HepG2 (cell line): Measurements from ENCODE around the gene PLEKHG4B. TPM values are rescaled to one million over a fixed set of nuclear protein-coding genes. Genes with fewer than 3 reads are reported as not detected.
A peak's percentile ranks its signal among the peaks of the same experiment; 100 is the strongest.

Experiments used
- ATAC-seq: fragments of 200-7000 bp; cut with Tn5 transposase; 3 replicates; pipeline ENCODE4 v1.9.1; 2020; ENCODE audit warnings: mild to moderate bottlenecking, moderate library complexity
- BruUV-seq: library from RNA; stranded (reverse); fragments of 400-500 nt; replicated peaks from 2 replicates; lab custom pipeline; 2021; lab: Mats Ljungman, UMichigan
- CTCF ChIA-PET: fragments of 300-600 bp; formaldehyde crosslinking; extraction: SDS; loops from one replicate; lab custom pipeline; 2021; ENCODE audit warnings: low total read pairs, inconsistent platforms, low intra/inter-chr PET ratio; lab: Yijun Ruan, JAX
- POLR2A ChIA-PET: fragments of 350-600 bp; sonication (Branson Sonifier 250); formaldehyde crosslinking; loops from one replicate; lab custom pipeline; 2020; ENCODE audit warnings: antibody characterized with exemption, inconsistent platforms; lab: Yijun Ruan, JAX
- DNase-seq: peaks from one replicate; pipeline ENCODE4 v3.0.0-alpha.2; 2015; ENCODE audit warnings: low spot score
- FAIRE-seq: peaks from 3 replicates; lab custom pipeline; 2011; peaks lifted over from hg19 to GRCh38; lab: Jason Lieb, UNC
- H2AFZ ChIP-seq: one replicate; pipeline ENCODE4 v1.6.1; 2011; ENCODE audit warnings: low read length, inconsistent platforms
- H3K27ac ChIP-seq: fragments of 300-600 bp; 3 replicates; pipeline ENCODE4 v1.8.0; 2011; ENCODE audit warnings: mixed run types, mild to moderate bottlenecking, mixed read lengths, low read length, inconsistent platforms; ENCODE audit not compliant: insufficient read depth; ENCODE audit errors: extremely low read length
- H3K27me3 ChIP-seq, 2 experiments: fragments of 200-600 bp in 1 of 2; 2 replicates in 1 of 2; 3 replicates in 1 of 2; pipeline versions ENCODE4 v1.6.0 to v1.8.0; 2011; ENCODE audit warnings: low read length in 2 of 2, mild to moderate bottlenecking in 2 of 2, moderate library complexity in 2 of 2, inconsistent platforms in 1 of 2; ENCODE audit not compliant: insufficient read depth in 2 of 2, control insufficient read depth in 1 of 2
- H3K36me3 ChIP-seq, 2 experiments: fragments of 200-600 bp in 1 of 2; replicated peaks in 1 of 2; 2 replicates in 1 of 2; 3 replicates in 1 of 2; pipeline versions ENCODE4 v1.5.1 to v1.8.0; 2011; ENCODE audit warnings: low read length in 2 of 2, inconsistent platforms in 1 of 2; ENCODE audit not compliant: insufficient read depth in 2 of 2, control insufficient read depth in 1 of 2
- H3K4me1 ChIP-seq: 2 replicates; pipeline ENCODE4 v1.5.1; 2012; ENCODE audit warnings: low read length, inconsistent platforms; ENCODE audit not compliant: insufficient read depth
- H3K4me2 ChIP-seq: 2 replicates; pipeline ENCODE4 v1.6.0; 2011; ENCODE audit warnings: low read depth, low read length, inconsistent platforms
- H3K4me3 ChIP-seq, 3 experiments: fragments of 200-600 bp in 1 of 3; sonication (generic), shearing (Covaris generic) in 1 of 3; replicated peaks in 1 of 3; 2 replicates each; pipeline ENCODE4 v1.5.1; 2011 to 2016; ENCODE audit warnings: low read length in 3 of 3, inconsistent platforms in 2 of 3, low read depth in 2 of 3, mild to moderate bottlenecking in 2 of 3, control low read depth in 1 of 3, mixed read lengths in 1 of 3; ENCODE audit not compliant: insufficient read depth in 1 of 3
- H3K79me2 ChIP-seq: one replicate; pipeline ENCODE4 v1.6.1; 2011; ENCODE audit warnings: low read length, inconsistent platforms; ENCODE audit not compliant: insufficient read depth
- H3K9ac ChIP-seq: 2 replicates; pipeline ENCODE4 v1.6.0; 2011; ENCODE audit warnings: mild to moderate bottlenecking, low read depth, low read length, inconsistent platforms; ENCODE audit not compliant: insufficient read depth
- H3K9me3 ChIP-seq: 2 replicates; pipeline ENCODE4 v1.5.1; 2012; ENCODE audit warnings: mild to moderate bottlenecking, low read length
- H4K20me1 ChIP-seq: 2 replicates; pipeline ENCODE4 v1.6.0; 2011; ENCODE audit warnings: inconsistent platforms, mild to moderate bottlenecking, low read length, moderate library complexity; ENCODE audit not compliant: insufficient read depth
- PCBP1 ChIP-seq: fragments of 200-400 bp; formaldehyde crosslinking; IDR thresholded peaks from 2 replicates; pipeline ENCODE4 v1.6.1; 2017; ENCODE audit warnings: mild to moderate bottlenecking, low read depth, low read length, borderline replicate concordance
- SP5 ChIP-seq: IDR thresholded peaks from 2 replicates; pipeline ENCODE4 v1.6.1; 2016; ENCODE audit warnings: low read depth, borderline replicate concordance
- TEAD3 ChIP-seq: optimal IDR thresholded peaks from 2 replicates; pipeline ENCODE3; 2016; ENCODE audit warnings: borderline replicate concordance
- ZIK1 ChIP-seq: sonication (generic); formaldehyde crosslinking; IDR thresholded peaks from 2 replicates; pipeline ENCODE4 v1.5.0; 2020; ENCODE audit warnings: mild to moderate bottlenecking, low read depth, missing genetic modification reagents, borderline replicate concordance
- WGBS: methylation state at CpG from one replicate; pipeline ENCODE4 v1.1.6; 2017; ENCODE audit warnings: low lambda C conversion rate; 5-methylcytosine and 5-hydroxymethylcytosine counted together
- in situ Hi-C: cut with HindIII; loops from 2 replicates; pipeline ENCODE4 v1.10.0; 2017; ENCODE audit warnings: low pct_unique_long_range_greater_than_20kb; ENCODE audit not compliant: extremely low pct_ligation_motif_present
- intact Hi-C: fragments of 100-400 bp; cut with micrococcal nuclease; formaldehyde crosslinking; loops from one replicate; pipeline ENCODE4 v1.10.0; 2022; ENCODE audit not compliant: unreplicated experiment
- polyA plus RNA-seq, 8 experiments: library from polyadenylated mRNA; depleted of rRNA in 3 of 8; stranded (reverse) in 7 of 8; unstranded in 1 of 8; fragments of >200 nt; fragmentation: Illumina TruSeq in 4 of 8; extraction: Trizol in 4 of 8; gene quantifications; 2 replicates each; pipeline versions ENCODE4 v1.2.1 to v1.2.3, GENCODE V29; 2011 to 2016; ENCODE audit warnings: low read depth in 4 of 8, missing spikeins in 1 of 8, mixed read lengths in 1 of 8; ENCODE audit not compliant: insufficient read depth in 1 of 8
- total RNA-seq, 5 experiments: library from RNA; depleted of rRNA; stranded (reverse); fragments of >200 nt; fragmentation: Illumina TruSeq; extraction: Trizol; gene quantifications; 2 replicates each; pipeline ENCODE4 v1.2.3, GENCODE V29; 2016; ENCODE audit warnings: low read depth in 1 of 5
- TF ChIP-seq, protein P1 (sequence below): sonication (generic); formaldehyde crosslinking; IDR thresholded peaks from 2 replicates; pipeline ENCODE4 v1.4.0; 2020; ENCODE audit warnings: missing genetic modification reagents; ENCODE audit errors: not compliant biosample characterization
- TF ChIP-seq, protein P2 (sequence below): sonication (generic); formaldehyde crosslinking; IDR thresholded peaks from 2 replicates; pipeline ENCODE4 v1.4.0; 2020; ENCODE audit warnings: low read depth, mild to moderate bottlenecking, missing genetic modification reagents
- TF ChIP-seq, protein P3 (sequence below): IDR thresholded peaks from 2 replicates; pipeline ENCODE4 v1.6.1; 2016; ENCODE audit warnings: low read depth

Gene PLEKHG4B
- total and polyA plus RNA-seq, 2 of the 13 experiments (the other 11 are each of a cell fraction or from before 2014, with no cell fraction given) = 0.09 TPM; not detected in 1

DNA sequence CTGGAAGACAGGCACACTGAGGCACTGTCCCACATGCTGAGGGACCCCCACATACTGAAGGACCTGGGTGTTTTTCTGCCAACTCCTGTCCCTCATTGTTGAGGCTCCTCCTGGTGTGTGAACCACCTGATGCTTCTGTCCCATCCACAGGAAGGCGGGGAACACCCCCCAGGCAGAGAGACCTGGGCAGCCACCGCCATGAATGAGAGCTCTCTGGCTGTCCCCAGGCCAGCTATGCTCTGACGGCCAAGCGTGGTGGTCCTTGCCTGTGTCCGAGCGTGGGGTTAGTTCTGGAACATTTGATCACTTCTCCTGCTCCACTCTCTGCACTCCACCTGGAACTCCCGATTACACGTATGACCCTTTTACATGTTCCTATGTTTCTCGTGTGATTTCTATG, 87.4 kb downstream of the PLEKHG4B start (continued):
- no peak for TF ChIP-seq TEAD3
- TF ChIP-seq, protein P1, sequence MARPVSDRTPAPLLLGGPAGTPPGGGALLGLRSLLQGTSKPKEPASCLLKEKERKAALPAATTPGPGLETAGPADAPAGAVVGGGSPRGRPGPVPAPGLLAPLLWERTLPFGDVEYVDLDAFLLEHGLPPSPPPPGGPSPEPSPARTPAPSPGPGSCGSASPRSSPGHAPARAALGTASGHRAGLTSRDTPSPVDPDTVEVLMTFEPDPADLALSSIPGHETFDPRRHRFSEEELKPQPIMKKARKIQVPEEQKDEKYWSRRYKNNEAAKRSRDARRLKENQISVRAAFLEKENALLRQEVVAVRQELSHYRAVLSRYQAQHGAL (CRISPR knock-in tag) = no peak
- no peak for TF ChIP-seq ZIK1
- TF ChIP-seq, protein P2, sequence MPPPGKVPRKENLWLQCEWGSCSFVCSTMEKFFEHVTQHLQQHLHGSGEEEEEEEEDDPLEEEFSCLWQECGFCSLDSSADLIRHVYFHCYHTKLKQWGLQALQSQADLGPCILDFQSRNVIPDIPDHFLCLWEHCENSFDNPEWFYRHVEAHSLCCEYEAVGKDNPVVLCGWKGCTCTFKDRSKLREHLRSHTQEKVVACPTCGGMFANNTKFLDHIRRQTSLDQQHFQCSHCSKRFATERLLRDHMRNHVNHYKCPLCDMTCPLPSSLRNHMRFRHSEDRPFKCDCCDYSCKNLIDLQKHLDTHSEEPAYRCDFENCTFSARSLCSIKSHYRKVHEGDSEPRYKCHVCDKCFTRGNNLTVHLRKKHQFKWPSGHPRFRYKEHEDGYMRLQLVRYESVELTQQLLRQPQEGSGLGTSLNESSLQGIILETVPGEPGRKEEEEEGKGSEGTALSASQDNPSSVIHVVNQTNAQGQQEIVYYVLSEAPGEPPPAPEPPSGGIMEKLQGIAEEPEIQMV (CRISPR knock-in tag) = no peak
- TF ChIP-seq SP5 (CRISPR knock-in tag) = no peak
- no peak for TF ChIP-seq PCBP1

DNA sequence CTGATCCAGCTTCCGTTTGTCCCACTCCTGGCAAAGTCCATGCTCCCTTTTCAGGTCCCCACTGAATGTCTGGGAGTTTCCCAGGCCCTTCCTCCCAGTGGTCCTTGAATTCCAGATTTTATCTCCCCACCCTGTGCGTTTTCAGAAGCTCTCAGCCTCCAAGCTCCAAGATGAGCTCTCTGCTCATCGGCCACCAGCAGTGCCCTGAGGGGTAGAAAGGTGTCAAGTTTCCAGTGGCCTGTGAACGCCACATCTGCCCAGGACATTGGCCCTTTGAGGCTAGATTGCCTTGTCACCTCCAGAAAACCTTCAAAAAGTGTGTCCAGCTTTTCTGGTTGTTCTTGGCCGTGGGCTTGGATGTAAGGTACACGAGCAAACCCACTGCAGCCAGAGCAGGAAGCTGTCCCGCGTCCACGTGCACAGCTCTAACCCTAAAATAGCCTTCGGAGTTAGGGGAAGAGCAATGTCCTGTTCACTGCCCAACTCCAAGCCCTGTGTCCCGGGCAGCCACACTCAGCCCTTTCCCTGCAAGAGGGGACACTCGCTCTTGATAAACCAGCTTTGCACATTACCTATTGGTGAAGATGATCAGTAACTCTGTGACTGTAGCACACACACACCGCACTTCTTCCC, 88.4 kb downstream of the PLEKHG4B start:
- no peaks in the 10 kb centered on the region for H3K4me1 ChIP-seq
- no peaks in the 10 kb centered on the region for H3K79me2 ChIP-seq
- H3K9ac ChIP-seq = no peak overlapping the region
- POLR2A ChIA-PET = no interaction called here
- in situ Hi-C loops (no loop called here), intact Hi-C loops (no loop called here)
- no peak overlapping the region for H3K27ac ChIP-seq
- H3K36me3 ChIP-seq = no peaks in the 10 kb centered on the region
- FAIRE-seq (no peak), DNase-seq (no peak), ATAC-seq (peak; percentile 43)
- peaks cover 0 to 36% of the 10 kb centered on the region in 2 experiments for H3K27me3 ChIP-seq
- H2AFZ ChIP-seq = no peak overlapping the region
- WGBS = 24% methylated on average over 8 of the region's 13 CpGs
- no TSS peak for BruUV-seq
- TF ChIP-seq, protein P3, sequence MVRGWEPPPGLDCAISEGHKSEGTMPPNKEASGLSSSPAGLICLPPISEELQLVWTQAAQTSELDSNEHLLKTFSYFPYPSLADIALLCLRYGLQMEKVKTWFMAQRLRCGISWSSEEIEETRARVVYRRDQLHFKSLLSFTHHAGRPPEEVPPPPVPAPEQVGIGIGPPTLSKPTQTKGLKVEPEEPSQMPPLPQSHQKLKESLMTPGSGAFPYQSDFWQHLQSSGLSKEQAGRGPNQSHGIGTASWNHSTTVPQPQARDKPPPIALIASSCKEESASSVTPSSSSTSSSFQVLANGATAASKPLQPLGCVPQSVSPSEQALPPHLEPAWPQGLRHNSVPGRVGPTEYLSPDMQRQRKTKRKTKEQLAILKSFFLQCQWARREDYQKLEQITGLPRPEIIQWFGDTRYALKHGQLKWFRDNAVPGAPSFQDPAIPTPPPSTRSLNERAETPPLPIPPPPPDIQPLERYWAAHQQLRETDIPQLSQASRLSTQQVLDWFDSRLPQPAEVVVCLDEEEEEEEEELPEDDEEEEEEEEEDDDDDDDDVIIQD (CRISPR knock-in tag) = no peak
- CTCF ChIA-PET = no interaction called here
- H3K4me2 ChIP-seq = no peak overlapping the region
- H3K9me3 ChIP-seq = no peaks in the 10 kb centered on the region
- no peak overlapping the region for H3K4me3 ChIP-seq
- H4K20me1 ChIP-seq = no peaks in the 10 kb centered on the region
